GM10266 (cell line): Measurements from ENCODE around the gene VDAC2.
"Not testable (repeated sequence)": the region's sequence is repeated elsewhere in the genome, so short reads cannot be mapped to it uniquely, and the experiment has no call there.

Experiments
- DNase-seq: peaks from one replicate; pipeline ENCODE4 v3.0.0; 2012; ENCODE audit errors: extremely low spot score
- CTCF ChIP-seq: IDR thresholded peaks from 2 replicates; pipeline ENCODE4 v1.5.1; 2012; ENCODE audit warnings: mild to moderate bottlenecking, low read depth; ENCODE audit not compliant: control insufficient read depth, insufficient read depth; ENCODE audit errors: missing control alignments

Gene VDAC2

GRCh38 chr10:75201793-75202307 lies 8.7 kb upstream of the VDAC2 start:
- no peak for DNase-seq
- TF ChIP-seq CTCF = no peak

- no peak for TF ChIP-seq CTCF
- no peak for DNase-seq
Observed at GRCh38 chr10:75202321-75203045, 8.1 kb upstream of the VDAC2 start.

- DNase-seq = not testable (repeated sequence)
Observed at GRCh38 chr10:75203046-75203620, 7.5 kb upstream of the VDAC2 start.

- no peak for TF ChIP-seq CTCF
- no peak for DNase-seq
Observed at GRCh38 chr10:75203724-75204123, 6.9 kb upstream of the VDAC2 start.

GRCh38 chr10:75205908-75206307 lies 4.7 kb upstream of the VDAC2 start:
- DNase-seq = no peak

GRCh38 chr10:75206638-75207037 lies 4.0 kb upstream of the VDAC2 start:
- DNase-seq = not testable (repeated sequence)

More at GRCh38 chr10:75205908-75206307, 4.7 kb upstream of the VDAC2 start:
- no peak for TF ChIP-seq CTCF

- no peak for TF ChIP-seq CTCF
- no peak for DNase-seq
Observed at GRCh38 chr10:75207079-75207856, 3.3 kb upstream of the VDAC2 start.

- no peak for DNase-seq
- no peak for TF ChIP-seq CTCF
Observed at GRCh38 chr10:75207857-75208144, 2.8 kb upstream of the VDAC2 start.
